Bronchial epithelial cell (primary cell): Measurements from ENCODE around the gene FOSB. TPM values are rescaled to one million over a fixed set of nuclear protein-coding genes. Genes with fewer than 3 reads are reported as not detected.

ENCODE experiments used
- DNase-seq: peaks from one replicate; pipeline ENCODE4 v3.0.0-alpha.2; 2010; ENCODE audit warnings: low read depth
- FAIRE-seq: peaks from 2 replicates; lab custom pipeline; 2011; peaks lifted over from hg19 to GRCh38; lab: Jason Lieb, UNC
- H3K27me3 ChIP-seq: 2 replicates; pipeline ENCODE4 v1.5.1; 2011; ENCODE audit warnings: low read length; ENCODE audit not compliant: control insufficient read depth, insufficient read depth
- H3K36me3 ChIP-seq: 2 replicates; pipeline ENCODE4 v1.5.1; 2011; ENCODE audit warnings: low read length; ENCODE audit not compliant: control insufficient read depth, insufficient read depth
- H3K4me3 ChIP-seq: 2 replicates; pipeline ENCODE4 v1.5.1; 2011; ENCODE audit warnings: mild to moderate bottlenecking, low read depth, low read length, control low read depth
- total RNA-seq: library from RNA; depleted of rRNA; stranded (reverse); fragments of >200 nt; gene quantifications from 2 replicates; pipeline ENCODE4 v1.2.1, GENCODE V29; 2014
- TF ChIP-seq, protein P1 (sequence below): IDR thresholded peaks from 2 replicates; pipeline ENCODE4 v1.5.1; 2011; ENCODE audit warnings: mild to moderate bottlenecking, moderate library complexity, low read length, control low read depth, inconsistent platforms; ENCODE audit not compliant: insufficient read depth, severe bottlenecking

Gene FOSB
- total RNA-seq, 1 donor from 2014 or later: 4.2 TPM

DNA sequence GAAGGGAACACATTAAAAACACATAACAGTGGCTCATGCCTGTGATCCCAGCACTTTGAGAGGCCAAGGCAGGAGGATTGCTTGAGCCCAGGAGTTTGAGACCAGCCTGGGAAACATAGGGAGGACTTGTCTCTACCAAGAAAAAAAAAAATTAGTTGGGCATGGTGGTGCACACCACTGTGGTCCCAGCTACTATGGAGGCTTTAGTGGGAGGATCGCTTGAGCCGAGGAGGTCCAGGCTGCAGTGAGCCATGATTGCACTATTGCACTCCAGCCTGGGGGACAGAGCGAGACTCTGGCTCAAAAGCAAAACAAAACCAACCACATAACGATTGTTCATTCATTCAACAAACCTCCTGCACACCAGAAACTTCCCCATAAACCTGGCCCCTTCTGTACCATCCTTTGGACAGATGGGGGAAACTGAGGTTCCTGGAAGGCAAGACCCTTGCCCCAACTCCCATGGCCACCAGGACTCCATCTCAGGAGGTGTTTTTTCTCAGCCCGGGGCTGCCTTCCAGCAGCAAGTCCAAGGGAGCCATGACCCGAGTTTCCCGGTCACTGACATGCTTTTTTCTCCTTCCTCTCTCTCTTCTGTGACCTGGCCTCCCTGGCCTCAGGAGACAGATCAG, 4.3 kb downstream of the FOSB start:
- FAIRE-seq: no peak
- Histone ChIP-seq H3K4me3 (no peak overlapping the region), H3K36me3 (peaks cover 3% of the 10 kb centered on the region)

DNA sequence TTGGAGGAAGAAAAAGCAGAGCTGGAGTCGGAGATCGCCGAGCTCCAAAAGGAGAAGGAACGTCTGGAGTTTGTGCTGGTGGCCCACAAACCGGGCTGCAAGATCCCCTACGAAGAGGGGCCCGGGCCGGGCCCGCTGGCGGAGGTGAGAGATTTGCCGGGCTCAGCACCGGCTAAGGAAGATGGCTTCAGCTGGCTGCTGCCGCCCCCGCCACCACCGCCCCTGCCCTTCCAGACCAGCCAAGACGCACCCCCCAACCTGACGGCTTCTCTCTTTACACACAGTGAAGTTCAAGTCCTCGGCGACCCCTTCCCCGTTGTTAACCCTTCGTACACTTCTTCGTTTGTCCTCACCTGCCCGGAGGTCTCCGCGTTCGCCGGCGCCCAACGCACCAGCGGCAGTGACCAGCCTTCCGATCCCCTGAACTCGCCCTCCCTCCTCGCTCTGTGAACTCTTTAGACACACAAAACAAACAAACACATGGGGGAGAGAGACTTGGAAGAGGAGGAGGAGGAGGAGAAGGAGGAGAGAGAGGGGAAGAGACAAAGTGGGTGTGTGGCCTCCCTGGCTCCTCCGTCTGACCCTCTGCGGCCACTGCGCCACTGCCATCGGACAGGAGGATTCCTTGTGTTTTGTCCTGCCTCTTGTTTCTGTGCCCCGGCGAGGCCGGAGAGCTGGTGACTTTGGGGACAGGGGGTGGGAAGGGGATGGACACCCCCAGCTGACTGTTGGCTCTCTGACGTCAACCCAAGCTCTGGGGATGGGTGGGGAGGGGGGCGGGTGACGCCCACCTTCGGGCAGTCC, 5.0 kb downstream of the FOSB start:
- H3K36me3 ChIP-seq: peaks cover 3% of the 10 kb centered on the region
- TF ChIP-seq, protein P1, sequence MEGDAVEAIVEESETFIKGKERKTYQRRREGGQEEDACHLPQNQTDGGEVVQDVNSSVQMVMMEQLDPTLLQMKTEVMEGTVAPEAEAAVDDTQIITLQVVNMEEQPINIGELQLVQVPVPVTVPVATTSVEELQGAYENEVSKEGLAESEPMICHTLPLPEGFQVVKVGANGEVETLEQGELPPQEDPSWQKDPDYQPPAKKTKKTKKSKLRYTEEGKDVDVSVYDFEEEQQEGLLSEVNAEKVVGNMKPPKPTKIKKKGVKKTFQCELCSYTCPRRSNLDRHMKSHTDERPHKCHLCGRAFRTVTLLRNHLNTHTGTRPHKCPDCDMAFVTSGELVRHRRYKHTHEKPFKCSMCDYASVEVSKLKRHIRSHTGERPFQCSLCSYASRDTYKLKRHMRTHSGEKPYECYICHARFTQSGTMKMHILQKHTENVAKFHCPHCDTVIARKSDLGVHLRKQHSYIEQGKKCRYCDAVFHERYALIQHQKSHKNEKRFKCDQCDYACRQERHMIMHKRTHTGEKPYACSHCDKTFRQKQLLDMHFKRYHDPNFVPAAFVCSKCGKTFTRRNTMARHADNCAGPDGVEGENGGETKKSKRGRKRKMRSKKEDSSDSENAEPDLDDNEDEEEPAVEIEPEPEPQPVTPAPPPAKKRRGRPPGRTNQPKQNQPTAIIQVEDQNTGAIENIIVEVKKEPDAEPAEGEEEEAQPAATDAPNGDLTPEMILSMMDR: no peak
- no peaks in the 10 kb centered on the region for H3K27me3 ChIP-seq
- FAIRE-seq (no peak), DNase-seq (no peak)
- H3K4me3 ChIP-seq: no peak overlapping the region

More for the DNA sequence above, 4.3 kb downstream of the FOSB start:
- TF ChIP-seq, protein P1: no peak
- DNase-seq: no peak
- no peaks in the 10 kb centered on the region for H3K27me3 ChIP-seq

DNA sequence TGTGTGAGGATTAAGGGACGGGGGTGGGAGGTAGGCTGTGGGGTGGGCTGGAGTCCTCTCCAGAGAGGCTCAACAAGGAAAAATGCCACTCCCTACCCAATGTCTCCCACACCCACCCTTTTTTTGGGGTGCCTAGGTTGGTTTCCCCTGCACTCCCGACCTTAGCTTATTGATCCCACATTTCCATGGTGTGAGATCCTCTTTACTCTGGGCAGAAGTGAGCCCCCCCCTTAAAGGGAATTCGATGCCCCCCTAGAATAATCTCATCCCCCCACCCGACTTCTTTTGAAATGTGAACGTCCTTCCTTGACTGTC, 5.5 kb downstream of the FOSB start:
- no peak for DNase-seq
- TF ChIP-seq, protein P1: no peak
- H3K27me3 ChIP-seq: no peaks in the 10 kb centered on the region
- peaks cover 3% of the 10 kb centered on the region for H3K36me3 ChIP-seq
- FAIRE-seq: no peak
- H3K4me3 ChIP-seq: no peak overlapping the region

DNA sequence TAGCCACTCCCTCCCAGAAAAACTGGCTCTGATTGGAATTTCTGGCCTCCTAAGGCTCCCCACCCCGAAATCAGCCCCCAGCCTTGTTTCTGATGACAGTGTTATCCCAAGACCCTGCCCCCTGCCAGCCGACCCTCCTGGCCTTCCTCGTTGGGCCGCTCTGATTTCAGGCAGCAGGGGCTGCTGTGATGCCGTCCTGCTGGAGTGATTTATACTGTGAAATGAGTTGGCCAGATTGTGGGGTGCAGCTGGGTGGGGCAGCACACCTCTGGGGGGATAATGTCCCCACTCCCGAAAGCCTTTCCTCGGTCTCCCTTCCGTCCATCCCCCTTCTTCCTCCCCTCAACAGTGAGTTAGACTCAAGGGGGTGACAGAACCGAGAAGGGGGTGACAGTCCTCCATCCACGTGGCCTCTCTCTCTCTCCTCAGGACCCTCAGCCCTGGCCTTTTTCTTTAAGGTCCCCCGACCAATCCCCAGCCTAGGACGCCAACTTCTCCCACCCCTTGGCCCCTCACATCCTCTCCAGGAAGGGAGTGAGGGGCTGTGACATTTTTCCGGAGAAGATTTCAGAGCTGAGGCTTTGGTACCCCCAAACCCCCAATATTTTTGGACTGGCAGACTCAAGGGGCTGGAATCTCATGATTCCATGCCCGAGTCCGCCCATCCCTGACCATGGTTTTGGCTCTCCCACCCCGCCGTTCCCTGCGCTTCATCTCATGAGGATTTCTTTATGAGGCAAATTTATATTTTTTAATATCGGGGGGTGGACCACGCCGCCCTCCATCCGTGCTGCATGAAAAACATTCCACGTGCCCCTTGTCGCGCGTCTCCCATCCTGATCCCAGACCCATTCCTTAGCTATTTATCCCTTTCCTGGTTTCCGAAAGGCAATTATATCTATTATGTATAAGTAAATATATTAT, 6.1 kb downstream of the FOSB start:
- DNase-seq (no peak), FAIRE-seq (no peak)
- peaks cover 3% of the 10 kb centered on the region for H3K36me3 ChIP-seq
- H3K4me3 ChIP-seq: no peak overlapping the region
- TF ChIP-seq, protein P1: no peak
- no peaks in the 10 kb centered on the region for H3K27me3 ChIP-seq

DNA sequence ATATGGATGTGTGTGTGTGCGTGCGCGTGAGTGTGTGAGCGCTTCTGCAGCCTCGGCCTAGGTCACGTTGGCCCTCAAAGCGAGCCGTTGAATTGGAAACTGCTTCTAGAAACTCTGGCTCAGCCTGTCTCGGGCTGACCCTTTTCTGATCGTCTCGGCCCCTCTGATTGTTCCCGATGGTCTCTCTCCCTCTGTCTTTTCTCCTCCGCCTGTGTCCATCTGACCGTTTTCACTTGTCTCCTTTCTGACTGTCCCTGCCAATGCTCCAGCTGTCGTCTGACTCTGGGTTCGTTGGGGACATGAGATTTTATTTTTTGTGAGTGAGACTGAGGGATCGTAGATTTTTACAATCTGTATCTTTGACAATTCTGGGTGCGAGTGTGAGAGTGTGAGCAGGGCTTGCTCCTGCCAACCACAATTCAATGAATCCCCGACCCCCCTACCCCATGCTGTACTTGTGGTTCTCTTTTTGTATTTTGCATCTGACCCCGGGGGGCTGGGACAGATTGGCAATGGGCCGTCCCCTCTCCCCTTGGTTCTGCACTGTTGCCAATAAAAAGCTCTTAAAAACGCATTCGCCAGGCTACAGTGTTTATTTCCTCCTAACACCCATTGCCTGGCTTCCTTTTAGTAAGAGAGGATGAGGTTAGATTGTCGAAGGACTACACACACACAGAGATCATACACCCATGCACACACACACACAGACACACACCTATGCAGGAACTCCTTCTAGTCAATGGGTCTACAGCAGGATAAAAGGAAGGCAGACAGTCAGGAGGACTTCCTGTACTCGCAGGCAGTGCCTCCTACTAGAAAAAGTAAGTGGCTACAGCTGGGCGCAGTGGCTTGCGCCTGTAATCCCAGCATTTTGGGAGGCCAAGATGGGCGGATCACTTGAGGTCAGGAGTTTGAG, 7.1 kb downstream of the FOSB start:
- Histone ChIP-seq H3K27me3 (no peaks in the 10 kb centered on the region), H3K36me3 (peaks cover 3% of the 10 kb centered on the region), H3K4me3 (no peak overlapping the region)
- DNase-seq (peak; percentile 47), FAIRE-seq (no peak)
- TF ChIP-seq, protein P1: no peak
